Measurements from ENCODE around the gene FYB2. TPM values are rescaled to one million over a fixed set of nuclear protein-coding genes. Genes with fewer than 3 reads are reported as not detected.

The FYB2 gene
- total RNA-seq, 1 donor from 2014 or later: not detected

DNA sequence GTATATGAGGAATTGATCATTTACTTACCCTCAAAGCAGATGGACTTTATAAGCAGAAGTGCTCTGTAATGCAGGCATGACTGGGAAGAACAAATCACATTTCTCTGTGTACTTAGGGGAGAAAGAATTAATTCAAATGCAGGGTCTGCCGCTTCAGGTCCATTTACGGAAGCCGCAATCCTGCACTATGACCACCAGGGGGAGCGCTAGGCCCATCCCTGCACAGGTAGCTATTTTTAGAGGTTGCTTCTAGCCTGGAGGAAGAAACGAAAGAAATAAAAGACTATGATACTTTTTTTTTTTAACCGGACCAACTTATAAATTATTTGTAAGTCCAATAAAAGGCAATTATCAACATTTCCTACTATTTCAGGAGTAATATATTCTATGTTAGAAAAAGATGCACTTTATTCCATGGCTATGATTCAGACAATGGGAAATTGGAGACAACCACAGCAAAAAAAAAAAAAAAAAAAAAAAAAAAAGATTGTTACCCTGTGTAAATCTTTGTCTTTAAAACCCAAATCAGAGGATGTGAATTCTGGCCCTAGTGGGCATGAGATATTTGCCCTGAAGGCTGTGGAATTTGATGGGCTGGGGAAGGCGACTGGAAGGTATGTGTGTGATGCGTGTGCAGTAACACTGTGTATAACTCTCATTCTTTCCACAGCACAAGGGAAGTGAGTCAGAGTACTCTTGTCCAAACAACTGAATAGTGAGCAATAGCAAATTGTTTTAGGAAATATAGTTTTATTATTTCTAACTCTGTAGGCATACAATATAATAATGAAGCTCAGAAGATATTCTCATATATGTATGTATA is 12.9 kb upstream of the FYB2 start:
- TF ChIP-seq, protein P1, sequence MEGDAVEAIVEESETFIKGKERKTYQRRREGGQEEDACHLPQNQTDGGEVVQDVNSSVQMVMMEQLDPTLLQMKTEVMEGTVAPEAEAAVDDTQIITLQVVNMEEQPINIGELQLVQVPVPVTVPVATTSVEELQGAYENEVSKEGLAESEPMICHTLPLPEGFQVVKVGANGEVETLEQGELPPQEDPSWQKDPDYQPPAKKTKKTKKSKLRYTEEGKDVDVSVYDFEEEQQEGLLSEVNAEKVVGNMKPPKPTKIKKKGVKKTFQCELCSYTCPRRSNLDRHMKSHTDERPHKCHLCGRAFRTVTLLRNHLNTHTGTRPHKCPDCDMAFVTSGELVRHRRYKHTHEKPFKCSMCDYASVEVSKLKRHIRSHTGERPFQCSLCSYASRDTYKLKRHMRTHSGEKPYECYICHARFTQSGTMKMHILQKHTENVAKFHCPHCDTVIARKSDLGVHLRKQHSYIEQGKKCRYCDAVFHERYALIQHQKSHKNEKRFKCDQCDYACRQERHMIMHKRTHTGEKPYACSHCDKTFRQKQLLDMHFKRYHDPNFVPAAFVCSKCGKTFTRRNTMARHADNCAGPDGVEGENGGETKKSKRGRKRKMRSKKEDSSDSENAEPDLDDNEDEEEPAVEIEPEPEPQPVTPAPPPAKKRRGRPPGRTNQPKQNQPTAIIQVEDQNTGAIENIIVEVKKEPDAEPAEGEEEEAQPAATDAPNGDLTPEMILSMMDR (IDR thresholded peaks at IDR 0.05; ENCODE audit: insufficient read depth, low read length, poor library complexity, severe bottlenecking): peak; percentile 93
- peak; percentile 91 for DNase-seq (ENCODE audit: low read depth)
- H3K36me3 ChIP-seq (ENCODE audit: control insufficient read depth, insufficient read depth, low read length): no peaks in the 10 kb centered on the region
- H3K4me3 ChIP-seq (ENCODE audit: low read depth, low read length): no peak overlapping the region
- H3K27me3 ChIP-seq (ENCODE audit: control insufficient read depth, insufficient read depth, low read length): no peaks in the 10 kb centered on the region

DNA sequence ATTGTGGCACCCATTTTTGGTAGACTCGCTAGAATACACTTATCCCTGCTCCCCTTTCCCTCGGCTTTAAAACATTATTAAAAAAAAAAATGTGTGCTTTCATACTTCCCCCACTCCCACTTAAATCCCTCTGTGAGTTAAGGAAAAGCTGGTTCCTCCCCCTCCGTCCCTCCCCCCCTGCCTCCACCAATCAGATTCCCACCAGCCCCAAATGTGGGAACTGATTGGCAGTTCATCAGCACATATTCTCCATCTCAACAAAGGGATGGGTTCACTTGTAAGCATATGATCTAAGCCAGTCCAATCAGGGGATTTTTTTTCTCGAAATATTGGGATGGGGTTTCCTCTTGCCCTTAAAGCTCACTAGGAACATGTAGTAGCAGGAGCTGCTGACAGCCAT is 10.8 kb upstream of the FYB2 start:
- no peaks in the 10 kb centered on the region for H3K36me3 ChIP-seq (ENCODE audit: control insufficient read depth, insufficient read depth, low read length)
- H3K4me3 ChIP-seq (ENCODE audit: low read depth, low read length): no peak overlapping the region
- no peaks in the 10 kb centered on the region for H3K27me3 ChIP-seq (ENCODE audit: control insufficient read depth, insufficient read depth, low read length)
- no peak for DNase-seq (ENCODE audit: low read depth)
- TF ChIP-seq, protein P1 (IDR thresholded peaks at IDR 0.05; ENCODE audit: insufficient read depth, low read length, poor library complexity, severe bottlenecking): no peak

DNA sequence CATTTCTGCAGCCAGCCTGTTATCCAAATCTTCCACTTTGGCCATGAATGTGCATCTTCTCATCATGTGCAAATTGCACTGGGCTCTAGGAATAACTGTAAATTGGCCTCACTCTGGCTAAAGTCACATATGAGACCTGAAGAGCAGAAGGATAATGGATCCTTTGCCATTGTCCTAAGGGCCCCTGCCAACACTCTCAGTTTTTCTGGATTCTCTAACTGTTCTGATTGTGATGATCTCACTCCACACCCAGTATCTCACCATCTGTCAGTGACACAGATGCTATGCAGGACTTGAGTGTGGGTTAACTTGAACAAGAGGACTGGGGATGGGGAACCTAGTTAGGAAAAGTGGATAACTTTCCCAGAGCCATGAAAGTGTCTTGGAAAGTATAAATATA is 8.5 kb upstream of the FYB2 start:
- no peaks in the 10 kb centered on the region for H3K27me3 ChIP-seq (ENCODE audit: control insufficient read depth, insufficient read depth, low read length)

DNA sequence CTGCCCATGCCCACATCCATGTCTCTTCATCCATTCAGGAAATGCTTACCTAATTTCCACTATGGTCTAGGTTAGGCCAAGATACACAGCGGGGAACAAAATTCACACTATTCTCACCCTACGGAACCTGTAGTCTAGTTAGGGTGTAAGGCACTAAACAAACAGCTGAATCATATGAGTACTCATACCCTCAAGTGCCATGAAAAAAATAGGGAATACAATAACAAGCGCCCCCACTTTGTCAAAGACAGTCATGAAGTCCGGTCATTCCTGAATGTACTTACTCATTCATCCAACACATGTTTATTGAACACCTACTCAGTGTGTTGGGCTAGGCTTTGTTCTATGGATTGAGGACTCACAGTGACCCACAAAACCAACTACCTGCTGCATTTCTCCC is 6.2 kb upstream of the FYB2 start:
- TF ChIP-seq, protein P1 (IDR thresholded peaks at IDR 0.05; ENCODE audit: insufficient read depth, low read length, poor library complexity, severe bottlenecking): no peak
- H3K36me3 ChIP-seq (ENCODE audit: control insufficient read depth, insufficient read depth, low read length): no peaks in the 10 kb centered on the region
- no peak overlapping the region for H3K4me3 ChIP-seq (ENCODE audit: low read depth, low read length)

More for the DNA sequence above, 8.5 kb upstream of the FYB2 start:
- no peaks in the 10 kb centered on the region for H3K36me3 ChIP-seq (ENCODE audit: control insufficient read depth, insufficient read depth, low read length)
- TF ChIP-seq, protein P1 (IDR thresholded peaks at IDR 0.05; ENCODE audit: insufficient read depth, low read length, poor library complexity, severe bottlenecking): no peak
- no peak overlapping the region for H3K4me3 ChIP-seq (ENCODE audit: low read depth, low read length)
- DNase-seq (ENCODE audit: low read depth): no peak

DNA sequence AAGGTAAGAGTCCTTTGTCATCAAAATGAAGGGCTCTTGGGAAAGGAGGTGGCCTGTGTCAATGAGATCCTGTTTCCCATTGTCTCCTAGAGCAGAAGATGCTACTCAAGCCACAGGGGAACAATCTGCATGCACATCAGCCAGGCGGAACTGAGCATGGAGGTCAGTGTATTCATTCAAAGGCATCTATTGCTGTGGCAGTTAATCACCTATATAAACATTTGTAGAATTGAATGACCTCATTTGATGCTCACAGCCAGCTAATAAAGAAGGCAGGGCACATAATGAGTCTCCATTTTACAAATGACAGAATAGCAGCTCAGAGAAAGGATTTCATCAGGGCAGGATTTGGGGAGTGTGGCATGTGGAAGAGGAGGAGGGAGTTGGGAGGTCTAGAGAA is 5.7 kb upstream of the FYB2 start:
- no peak for DNase-seq (ENCODE audit: low read depth)
- Histone ChIP-seq H3K36me3 (ENCODE audit: control insufficient read depth, insufficient read depth, low read length) (no peaks in the 10 kb centered on the region), H3K27me3 (ENCODE audit: control insufficient read depth, insufficient read depth, low read length) (no peaks in the 10 kb centered on the region), H3K4me3 (ENCODE audit: low read depth, low read length) (no peak overlapping the region)
- TF ChIP-seq, protein P1 (IDR thresholded peaks at IDR 0.05; ENCODE audit: insufficient read depth, low read length, poor library complexity, severe bottlenecking): no peak

More for the DNA sequence above, 6.2 kb upstream of the FYB2 start:
- no peak for DNase-seq (ENCODE audit: low read depth)
- H3K27me3 ChIP-seq (ENCODE audit: control insufficient read depth, insufficient read depth, low read length): no peaks in the 10 kb centered on the region

DNA sequence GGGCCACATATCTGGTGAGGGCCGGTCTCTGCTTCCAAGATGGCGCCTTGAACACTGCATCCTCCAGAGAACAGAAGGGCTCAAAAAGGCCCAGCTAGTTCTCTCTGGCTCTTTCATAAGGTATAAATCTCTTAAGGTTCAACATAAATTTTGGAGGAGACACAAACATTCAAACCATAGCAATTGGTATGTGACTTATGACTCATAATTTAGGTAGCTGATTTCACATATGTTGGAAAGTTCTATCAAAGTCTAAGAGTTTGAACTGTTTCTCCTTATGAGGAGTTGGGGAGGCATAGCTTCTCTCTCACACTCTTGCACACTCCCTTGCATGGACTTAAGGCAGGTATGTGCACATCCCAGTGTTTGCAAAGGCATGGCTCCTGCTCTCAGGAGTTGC is 5.1 kb upstream of the FYB2 start:
- DNase-seq (ENCODE audit: low read depth): no peak
- Histone ChIP-seq H3K27me3 (ENCODE audit: control insufficient read depth, insufficient read depth, low read length) (no peaks in the 10 kb centered on the region), H3K36me3 (ENCODE audit: control insufficient read depth, insufficient read depth, low read length) (no peaks in the 10 kb centered on the region), H3K4me3 (ENCODE audit: low read depth, low read length) (no peak overlapping the region)
- TF ChIP-seq, protein P1 (IDR thresholded peaks at IDR 0.05; ENCODE audit: insufficient read depth, low read length, poor library complexity, severe bottlenecking): no peak
